Astrocyte of the cerebellum (primary cell): Measurements from ENCODE around the gene HOXA7.

Experiments
- DNase-seq: peaks from one replicate; pipeline ENCODE4 v3.0.0-alpha.2; 2011; ENCODE audit warnings: low read depth
- H3K4me3 ChIP-seq: 2 replicates; pipeline ENCODE4 v1.5.1; 2011; ENCODE audit warnings: mild to moderate bottlenecking, low read depth, low read length, moderate library complexity
- in situ Hi-C: cut with HindIII; loops from 2 replicates; pipeline ENCODE4 v1.10.0; 2017; ENCODE audit warnings: low sequenced_read_pairs
- TF ChIP-seq, protein P1 (sequence below): IDR thresholded peaks from 2 replicates; pipeline ENCODE4 v1.5.1; 2012; ENCODE audit warnings: low read length, low read depth, moderate library complexity, mild to moderate bottlenecking; ENCODE audit errors: missing control alignments

HOXA7 gene

DNA sequence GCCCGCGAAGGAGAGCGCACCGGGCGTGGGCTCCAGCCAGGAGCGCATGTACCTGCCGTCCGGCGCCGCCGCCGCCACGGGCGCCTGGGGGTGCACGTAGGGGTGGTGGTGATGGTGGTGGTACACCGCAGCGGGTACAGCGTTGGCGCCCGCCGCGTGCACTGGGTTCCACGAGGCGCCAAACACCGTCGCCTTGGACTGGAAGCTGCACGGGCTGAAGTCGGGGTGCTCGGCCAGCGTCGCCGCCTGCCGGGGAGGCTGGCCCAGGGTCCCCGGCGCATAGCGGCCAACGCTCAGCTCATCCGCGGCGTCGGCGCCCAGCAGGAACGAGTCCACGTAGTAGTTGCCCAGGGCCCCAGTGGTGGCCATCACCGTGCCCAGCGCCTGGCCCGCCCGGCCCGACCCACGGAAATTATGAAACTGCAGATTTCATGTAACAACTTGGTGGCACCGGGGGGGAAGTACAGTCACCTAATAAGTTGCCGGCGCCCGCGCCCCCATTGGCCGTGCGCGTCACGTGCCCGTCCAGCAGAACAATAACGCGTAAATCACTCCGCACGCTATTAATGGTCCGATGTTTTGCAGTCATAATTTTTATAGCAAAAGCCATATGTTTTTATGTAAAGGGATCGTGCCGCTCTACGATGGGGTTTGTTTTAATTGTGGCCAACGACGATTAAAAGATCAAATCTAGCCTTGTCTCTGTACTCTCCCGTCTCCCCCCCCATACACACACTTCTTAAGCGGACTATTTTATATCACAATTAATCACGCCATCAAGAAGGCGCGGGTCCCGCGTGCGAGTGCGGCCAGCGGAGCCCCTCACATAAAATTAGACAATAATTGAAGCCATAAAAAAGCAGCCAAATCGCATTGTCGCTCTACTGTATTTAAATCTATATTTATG is 8.9 kb upstream of the HOXA7 start, which contains the start of gene HOXA9:
Gene HOXA9, minus strand, starts transcription at position 449 of the 907 bp plus-strand sequence. Its CDS starts 80 bp downstream, at position 369.
- DNase-seq = no peak
- in situ Hi-C loops = loop anchor here (25.0 kb wide), 1 partner anchor 1003 kb away; the partner anchor contains the start of gene NFE2L3
- TF ChIP-seq, protein P1, sequence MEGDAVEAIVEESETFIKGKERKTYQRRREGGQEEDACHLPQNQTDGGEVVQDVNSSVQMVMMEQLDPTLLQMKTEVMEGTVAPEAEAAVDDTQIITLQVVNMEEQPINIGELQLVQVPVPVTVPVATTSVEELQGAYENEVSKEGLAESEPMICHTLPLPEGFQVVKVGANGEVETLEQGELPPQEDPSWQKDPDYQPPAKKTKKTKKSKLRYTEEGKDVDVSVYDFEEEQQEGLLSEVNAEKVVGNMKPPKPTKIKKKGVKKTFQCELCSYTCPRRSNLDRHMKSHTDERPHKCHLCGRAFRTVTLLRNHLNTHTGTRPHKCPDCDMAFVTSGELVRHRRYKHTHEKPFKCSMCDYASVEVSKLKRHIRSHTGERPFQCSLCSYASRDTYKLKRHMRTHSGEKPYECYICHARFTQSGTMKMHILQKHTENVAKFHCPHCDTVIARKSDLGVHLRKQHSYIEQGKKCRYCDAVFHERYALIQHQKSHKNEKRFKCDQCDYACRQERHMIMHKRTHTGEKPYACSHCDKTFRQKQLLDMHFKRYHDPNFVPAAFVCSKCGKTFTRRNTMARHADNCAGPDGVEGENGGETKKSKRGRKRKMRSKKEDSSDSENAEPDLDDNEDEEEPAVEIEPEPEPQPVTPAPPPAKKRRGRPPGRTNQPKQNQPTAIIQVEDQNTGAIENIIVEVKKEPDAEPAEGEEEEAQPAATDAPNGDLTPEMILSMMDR = no peak
- H3K4me3 ChIP-seq = no peak within 1 kb of the TSS

DNA sequence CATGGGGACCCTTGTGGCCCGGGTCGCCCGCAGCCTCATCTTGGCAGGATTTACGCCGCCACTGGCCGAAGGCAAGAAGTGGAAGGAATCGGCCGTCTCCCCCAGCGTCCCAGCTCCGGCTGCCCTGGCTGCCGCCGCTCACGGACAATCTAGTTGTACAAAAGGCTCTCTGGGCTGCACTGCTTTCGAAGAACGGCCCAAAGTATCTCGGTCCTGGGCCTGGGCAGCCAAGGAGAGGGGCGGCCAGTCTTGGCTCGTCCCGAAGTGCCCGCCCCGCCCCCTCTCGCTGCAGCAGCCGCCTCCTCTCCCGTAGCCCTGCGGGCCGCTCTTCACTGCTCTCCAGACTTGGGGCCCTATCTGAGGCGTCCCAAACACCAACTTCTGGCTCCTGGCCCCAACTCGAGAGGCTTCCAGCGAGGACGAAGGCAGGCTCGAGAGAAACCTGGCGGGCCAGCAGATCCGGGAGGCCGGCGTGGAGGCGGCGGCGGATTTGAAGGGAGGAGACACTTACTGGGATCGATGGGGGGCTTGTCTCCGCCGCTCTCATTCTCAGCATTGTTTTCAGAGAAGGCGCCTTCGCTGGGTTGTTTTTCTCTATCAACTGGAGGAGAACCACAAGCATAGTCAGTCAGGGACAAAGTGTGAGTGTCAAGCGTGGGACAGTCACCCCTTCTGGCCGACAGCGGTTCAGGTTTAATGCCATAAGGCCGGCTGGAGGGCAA is 8.1 kb upstream of the HOXA7 start:
- H3K4me3 ChIP-seq = no peak overlapping the region
- DNase-seq = no peak
- TF ChIP-seq, protein P1 = no peak
- in situ Hi-C loops = loop anchor here (5.0 to 25.0 kb wide), 2 partner anchors 777 to 1002 kb away; partner anchors contain the start of gene NFE2L3

DNA sequence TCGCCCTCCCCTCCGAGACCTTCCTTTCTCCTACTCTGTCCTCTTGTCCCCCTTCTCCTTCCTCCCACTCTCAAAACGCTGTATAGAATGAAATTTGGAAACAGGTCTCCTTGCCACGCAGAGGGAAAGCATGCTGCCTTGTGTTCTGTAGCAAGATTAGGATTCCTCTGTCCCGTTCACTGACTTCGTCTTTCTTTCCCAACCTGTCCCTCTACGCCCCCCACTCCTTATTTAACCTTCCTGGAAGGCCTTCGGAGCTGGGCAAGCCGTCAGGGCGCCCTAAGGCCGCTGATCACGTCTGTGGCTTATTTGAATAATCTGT is 7.5 kb upstream of the HOXA7 start:
- DNase-seq = no peak
- TF ChIP-seq, protein P1 = no peak
- H3K4me3 ChIP-seq = no peak overlapping the region
- in situ Hi-C loops = loop anchor here (5.0 to 25.0 kb wide), 2 partner anchors 777 to 1002 kb away; partner anchors contain the start of gene NFE2L3

DNA sequence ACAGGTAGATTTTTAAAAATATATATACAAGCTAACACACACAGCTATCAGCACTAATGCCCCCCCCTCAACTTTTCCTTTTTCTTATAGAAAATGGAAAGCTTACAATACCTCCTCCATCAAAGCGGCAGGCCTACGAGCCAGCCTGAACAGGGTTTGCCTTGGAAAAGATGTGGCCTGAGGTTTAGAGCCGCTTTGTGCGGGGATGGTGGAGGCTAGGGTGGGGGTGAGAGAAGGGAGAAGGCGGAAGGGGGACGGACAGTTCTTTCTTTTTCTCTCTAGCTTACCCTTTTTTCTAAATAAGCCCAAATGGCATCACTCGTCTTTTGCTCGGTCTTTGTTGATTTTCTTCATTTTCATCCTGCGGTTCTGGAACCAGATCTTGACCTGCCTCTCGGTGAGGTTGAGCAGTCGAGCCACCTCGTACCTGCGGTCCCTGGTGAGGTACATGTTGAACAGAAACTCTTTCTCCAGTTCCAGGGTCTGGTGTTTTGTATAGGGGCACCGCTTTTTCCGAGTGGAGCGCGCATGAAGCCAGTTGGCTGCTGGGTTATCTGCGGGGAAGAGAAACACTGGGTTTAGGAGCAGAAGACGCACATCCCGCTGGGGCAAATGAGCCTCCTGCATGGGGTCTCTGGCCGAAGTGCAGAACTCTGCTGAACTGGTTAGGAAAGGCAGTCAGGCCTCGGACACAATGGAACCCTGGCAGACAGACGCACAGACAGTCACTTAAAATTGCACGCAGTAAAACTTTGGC is 7.0 kb upstream of the HOXA7 start:
- in situ Hi-C loops = loop anchor here (5.0 to 25.0 kb wide), 2 partner anchors 776 to 1001 kb away; partner anchors contain the start of gene NFE2L3
- no peak overlapping the region for H3K4me3 ChIP-seq
- TF ChIP-seq, protein P1 = no peak
- DNase-seq = no peak

DNA sequence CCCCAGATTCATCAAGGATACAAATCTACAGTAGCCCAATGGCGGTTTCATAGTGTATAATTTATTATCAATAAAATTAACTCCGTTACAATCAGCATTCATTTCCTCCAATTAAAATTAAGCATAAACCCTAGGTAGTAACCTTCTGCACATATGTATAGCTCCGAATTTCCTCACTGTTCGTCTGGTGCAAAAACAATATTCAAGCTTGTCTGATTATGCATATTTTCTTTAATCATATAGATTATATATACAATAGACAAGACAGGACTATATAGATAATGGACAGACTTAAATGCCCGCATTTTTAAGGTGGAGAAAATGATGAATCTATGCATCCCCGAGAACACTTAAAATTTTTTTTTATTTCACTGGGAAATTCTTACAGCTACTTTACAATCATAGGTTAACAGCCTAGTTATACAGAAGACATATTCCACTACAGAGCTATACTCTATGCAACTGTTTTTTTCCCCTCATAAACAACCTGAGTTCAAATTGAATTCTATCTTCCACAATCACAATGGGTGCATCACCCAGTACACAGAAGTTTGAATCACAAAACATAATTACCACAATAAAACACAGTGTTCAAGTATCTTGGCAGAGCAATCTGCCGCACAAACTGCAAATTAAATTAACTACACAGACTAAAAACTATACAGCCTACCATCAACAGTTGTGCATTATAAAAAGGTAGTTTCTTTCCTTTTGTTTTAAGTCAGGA is 6.2 kb upstream of the HOXA7 start:
- no peak overlapping the region for H3K4me3 ChIP-seq
- DNase-seq = no peak
- TF ChIP-seq, protein P1 = no peak
- in situ Hi-C loops = loop anchor here (5.0 to 25.0 kb wide), 2 partner anchors 775 to 1000 kb away; partner anchors contain the start of gene NFE2L3
